AG04449 (cell line): Measurements from ENCODE around the gene CPNE1.

Experiments used
- CTCF ChIA-PET: fragments of 350-600 bp; formaldehyde crosslinking; extraction: SDS; loops from one replicate; lab custom pipeline; 2021; ENCODE audit warnings: antibody characterized with exemption; lab: Yijun Ruan, JAX
- POLR2A ChIA-PET: fragments of 400-600, 350-600 bp; formaldehyde crosslinking; extraction: SDS; loops from one replicate; lab custom pipeline; 2020; ENCODE audit warnings: antibody characterized with exemption, inconsistent platforms; lab: Yijun Ruan, JAX
- DNase-seq: peaks from one replicate; pipeline ENCODE4 v3.0.0-alpha.2; 2010; ENCODE audit warnings: low read depth, low spot score
- H3K4me3 ChIP-seq: 2 replicates; pipeline ENCODE4 v1.5.1; 2011; ENCODE audit warnings: low read depth, mild to moderate bottlenecking, control low read depth, low read length
- CTCF ChIP-seq: IDR thresholded peaks from one replicate; pipeline ENCODE4 v1.5.1; 2011; ENCODE audit warnings: mild to moderate bottlenecking, moderate library complexity, low read length, control low read depth, inconsistent platforms; ENCODE audit not compliant: insufficient read depth; ENCODE audit errors: missing control alignments

CPNE1 gene

GRCh38 chr20:35615667-35616464 is 48.8 kb downstream of the CPNE1 start, which contains the start of gene SPAG4:
Gene SPAG4 (plus strand): TSS chr20:35615829. CDS start chr20:35616004, 175 bp downstream.
- no peak for DNase-seq
- TF ChIP-seq CTCF, result no peak
- CTCF ChIA-PET, result interaction anchor here (0.6 to 1.4 kb wide), 5 partner anchors 13 to 152 kb away, joined by 3 read pairs; no protein-coding TSS in a partner anchor
- peak within 1 kb of the TSS; percentile 70 for H3K4me3 ChIP-seq
- POLR2A ChIA-PET, result interaction anchor here (0.6 kb wide), 2 partner anchors 41 to 67 kb away, joined by 3 to 4 read pairs; no protein-coding TSS in a partner anchor

- POLR2A ChIA-PET, result no interaction called here
- no peak overlapping the region for H3K4me3 ChIP-seq
- TF ChIP-seq CTCF, result no peak
- no peak for DNase-seq
- CTCF ChIA-PET, result interaction anchor here (3.1 kb wide), 1 partner anchor 11 kb away, joined by 10 read pairs; no protein-coding TSS in a partner anchor
Observed at GRCh38 chr20:35611482-35611881, 53.2 kb downstream of the CPNE1 start.

- no peak for TF ChIP-seq CTCF
- no peak overlapping the region for H3K4me3 ChIP-seq
- POLR2A ChIA-PET, result no interaction called here
- CTCF ChIA-PET, result interaction anchor here (3.1 kb wide), 1 partner anchor 10 kb away, joined by 10 read pairs; no protein-coding TSS in a partner anchor
- no peak for DNase-seq
Observed at GRCh38 chr20:35610833-35611427, 53.8 kb downstream of the CPNE1 start.

GRCh38 chr20:35607003-35607735 is 57.5 kb downstream of the CPNE1 start:
- H3K4me3 ChIP-seq, result no peak overlapping the region
- TF ChIP-seq CTCF, result no peak
- no peak for DNase-seq
- CTCF ChIA-PET, result interaction anchor here (1.1 kb wide), 1 partner anchor 11 kb away, joined by 3 read pairs; no protein-coding TSS in a partner anchor
- POLR2A ChIA-PET, result no interaction called here

GRCh38 chr20:35606127-35606526 is 58.6 kb downstream of the CPNE1 start:
- no peak overlapping the region for H3K4me3 ChIP-seq
- no peak for TF ChIP-seq CTCF
- DNase-seq, result no peak
- ChIA-PET POLR2A (no interaction called here), CTCF (interaction anchor here (1.0 to 1.1 kb wide), 2 partner anchors 8 to 10 kb away, joined by 3 read pairs; no protein-coding TSS in a partner anchor)
